HG02588 (cell line): ENCODE data around the gene SMTNL2.

Source experiments
- ATAC-seq: cut with Tn5 transposase; IDR thresholded peaks from one replicate; pipeline ENCODE4 v1.9.1; 2021; ENCODE audit warnings: mild to moderate bottlenecking, moderate library complexity; ENCODE audit not compliant: unreplicated experiment

Gene SMTNL2

DNA sequence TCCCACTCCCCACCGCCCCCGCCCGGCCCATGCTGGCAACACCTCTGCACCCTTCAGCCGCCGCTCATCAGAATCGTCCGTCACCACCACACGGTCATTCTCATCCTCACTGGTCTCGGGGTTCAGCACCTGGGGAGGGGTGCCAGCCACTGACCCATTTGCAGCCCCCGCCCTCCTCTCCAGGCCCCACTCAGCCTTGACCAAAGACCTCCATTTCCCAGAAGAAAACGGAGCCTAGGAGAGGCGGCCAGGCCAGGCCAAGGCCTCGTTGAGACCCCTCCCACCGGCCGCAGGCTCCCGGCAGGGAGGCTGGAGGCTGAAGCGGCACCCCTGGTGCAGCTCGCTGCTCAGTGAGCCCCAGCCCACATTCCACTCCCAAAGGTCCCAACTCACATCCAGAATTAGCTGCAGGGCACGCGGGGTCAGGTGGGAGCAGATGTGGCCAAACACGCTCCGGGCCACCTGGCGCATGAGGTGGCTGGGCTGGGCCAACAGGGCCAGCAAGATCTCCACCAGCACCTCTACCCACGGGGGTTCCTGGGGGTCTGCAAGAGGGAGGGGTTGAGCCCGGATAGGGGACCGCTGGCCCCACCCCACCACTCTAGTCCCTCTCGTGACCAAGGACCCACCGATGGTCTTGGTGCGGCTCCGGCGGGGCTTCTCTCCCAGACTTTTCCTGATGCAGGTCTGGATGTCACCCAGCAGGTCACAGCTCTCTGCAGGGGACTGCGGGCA, 38.9 kb upstream of the SMTNL2 start:
- ATAC-seq: no peak

DNA sequence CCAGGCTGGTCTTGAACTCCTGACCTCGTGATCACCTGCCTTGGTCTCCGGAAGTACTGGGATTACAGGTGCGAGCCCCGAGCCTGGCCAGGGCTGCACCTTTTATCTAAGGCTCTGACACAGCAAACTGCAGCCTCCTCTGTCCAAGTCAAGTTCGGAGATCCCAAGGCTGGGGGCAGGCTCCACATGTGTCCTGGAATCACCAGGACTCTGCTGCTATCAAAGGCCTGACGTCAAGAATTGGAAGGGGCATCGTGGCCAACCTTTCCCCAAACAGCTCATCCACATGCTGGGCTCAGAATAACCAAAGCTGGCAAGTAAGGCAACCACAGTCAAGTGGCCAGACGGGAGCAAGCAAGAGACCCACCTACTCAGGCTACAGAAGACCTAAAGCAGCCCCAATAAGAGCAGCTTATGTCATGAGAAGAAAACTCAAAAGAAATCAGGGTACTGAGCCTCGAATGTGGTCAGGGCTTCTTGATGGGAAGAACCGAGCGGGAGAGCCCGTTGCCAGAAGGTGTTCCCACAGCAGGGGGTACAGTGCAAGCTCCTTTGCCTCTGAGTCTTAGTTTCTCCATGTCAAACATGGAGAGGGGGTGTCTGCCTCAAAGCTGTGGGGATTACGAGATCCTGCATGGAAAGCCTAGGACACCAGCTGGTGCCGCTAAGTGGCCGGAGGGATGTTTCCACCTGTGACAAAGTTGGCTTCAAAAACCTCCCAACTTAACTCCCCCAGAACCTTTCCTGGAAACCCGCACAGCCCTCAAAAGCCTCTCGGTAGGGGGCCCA, 37.0 kb upstream of the SMTNL2 start:
- no peak for ATAC-seq

DNA sequence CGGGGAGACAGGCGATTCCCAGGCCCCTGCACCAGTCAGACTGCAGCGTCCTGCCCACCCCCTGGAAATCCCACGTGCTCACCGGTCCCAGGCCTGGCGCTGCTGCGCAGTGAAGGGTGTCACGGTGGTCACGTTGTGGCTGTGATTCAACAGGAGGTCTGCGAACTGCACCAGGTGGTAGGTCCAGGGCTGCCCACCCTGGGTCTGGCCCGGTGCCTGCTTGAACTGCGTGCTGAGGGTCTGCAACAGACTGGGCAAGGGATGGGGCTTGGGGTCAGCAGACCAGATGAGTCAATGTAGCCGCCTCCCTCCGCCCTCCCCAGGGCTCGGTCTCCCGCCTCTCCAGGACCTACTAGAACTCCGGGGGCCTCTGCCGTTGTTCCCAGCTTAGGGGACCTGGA, 36.3 kb upstream of the SMTNL2 start:
- ATAC-seq: no peak

DNA sequence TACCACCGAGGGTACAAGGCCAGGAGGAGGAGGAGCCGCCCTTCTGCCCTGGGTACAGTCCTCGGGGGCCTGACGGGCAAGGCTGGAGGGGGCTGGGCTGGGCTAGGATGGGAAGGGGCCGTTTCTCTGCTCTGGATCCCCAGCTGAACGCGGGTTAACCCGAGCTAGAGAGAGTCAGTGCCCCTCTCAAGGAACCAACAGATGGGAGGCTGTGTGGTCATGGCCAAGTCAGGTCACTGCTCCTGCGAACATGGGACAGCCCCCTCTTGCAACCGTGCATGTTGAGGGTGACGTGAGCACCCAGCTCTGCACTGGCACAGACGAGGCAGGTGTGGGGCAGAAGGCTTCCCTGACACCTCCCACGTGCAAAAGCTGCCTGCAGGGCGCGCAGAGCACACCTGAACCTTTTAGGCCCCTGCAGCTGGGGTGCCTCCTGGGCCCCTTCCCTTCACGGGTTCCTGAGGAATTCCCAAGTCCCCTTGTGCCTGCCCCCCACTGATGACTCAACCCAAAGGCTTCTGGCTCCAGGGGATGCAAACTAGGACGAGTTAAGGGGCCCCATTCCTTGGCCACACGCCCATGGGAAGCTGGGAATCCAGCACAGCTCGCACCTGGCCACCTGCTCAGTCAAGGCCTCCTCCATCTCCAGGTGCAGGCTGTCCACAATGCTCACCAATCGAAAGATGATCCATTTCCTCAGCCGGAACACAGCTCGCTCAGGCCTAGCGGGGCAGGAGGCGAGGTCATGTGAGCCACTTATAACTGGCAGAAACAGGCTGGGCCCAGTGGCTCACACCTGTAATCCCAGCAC, 35.4 kb upstream of the SMTNL2 start:
- no peak for ATAC-seq

GRCh38 chr17:4549781-4550533, 34.4 kb upstream of the SMTNL2 start:
- no peak for ATAC-seq

GRCh38 chr17:4550534-4551039, 33.7 kb upstream of the SMTNL2 start:
- no peak for ATAC-seq

DNA sequence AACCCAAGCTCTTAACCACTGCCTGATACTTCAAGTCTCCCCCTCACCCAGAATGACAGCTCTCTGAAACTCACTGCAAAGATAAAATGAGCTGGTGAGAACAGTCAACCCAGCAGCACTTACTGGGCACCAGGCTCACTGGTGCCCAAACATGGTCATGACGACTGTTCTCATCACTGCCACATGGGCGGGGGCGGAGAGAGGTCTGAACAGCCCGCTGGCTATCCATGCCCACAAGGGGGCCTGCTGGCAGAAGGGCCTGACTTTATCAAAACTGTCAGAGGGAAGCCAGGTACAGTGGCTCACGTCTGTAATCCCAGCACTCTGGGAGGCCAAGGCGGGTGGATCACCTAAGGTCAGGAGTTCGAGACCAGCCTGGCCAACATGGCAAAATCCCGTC, 33.2 kb upstream of the SMTNL2 start:
- ATAC-seq: no peak

DNA sequence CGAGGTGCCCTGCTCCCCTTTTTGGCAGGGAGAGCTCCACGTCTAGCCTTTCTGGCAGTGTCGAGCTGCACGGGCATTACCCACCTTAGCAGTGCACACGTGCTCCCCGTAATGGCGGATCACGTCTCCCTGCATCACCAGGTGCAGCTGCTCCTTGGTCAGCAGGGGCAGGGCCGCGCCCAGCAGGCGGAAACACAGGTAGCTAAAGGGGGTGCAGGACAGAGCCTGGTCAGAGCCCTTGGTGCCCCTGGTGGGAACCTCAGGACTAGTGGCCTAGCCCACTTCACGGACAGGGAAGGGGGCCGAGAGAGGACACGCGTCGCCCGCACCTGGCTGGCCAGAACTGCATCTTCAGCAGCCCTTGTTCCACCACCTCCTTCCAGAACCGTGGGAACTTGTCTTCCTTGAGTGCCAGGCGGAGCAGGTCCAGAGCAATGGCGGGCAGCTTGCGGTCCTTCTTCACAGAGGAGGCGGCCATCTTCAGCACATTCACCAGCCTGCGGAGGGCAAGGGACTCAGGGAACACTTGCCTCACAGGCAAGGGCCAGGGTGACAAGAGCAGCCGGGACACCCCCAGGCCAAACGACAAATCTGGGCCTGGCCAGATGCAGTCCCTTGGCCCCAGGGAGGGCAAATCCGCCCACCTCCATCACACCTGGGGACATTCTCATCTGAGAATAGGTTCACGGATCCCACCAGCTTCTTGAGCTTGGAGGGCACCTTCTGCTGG, 32.4 kb upstream of the SMTNL2 start:
- no peak for ATAC-seq

DNA sequence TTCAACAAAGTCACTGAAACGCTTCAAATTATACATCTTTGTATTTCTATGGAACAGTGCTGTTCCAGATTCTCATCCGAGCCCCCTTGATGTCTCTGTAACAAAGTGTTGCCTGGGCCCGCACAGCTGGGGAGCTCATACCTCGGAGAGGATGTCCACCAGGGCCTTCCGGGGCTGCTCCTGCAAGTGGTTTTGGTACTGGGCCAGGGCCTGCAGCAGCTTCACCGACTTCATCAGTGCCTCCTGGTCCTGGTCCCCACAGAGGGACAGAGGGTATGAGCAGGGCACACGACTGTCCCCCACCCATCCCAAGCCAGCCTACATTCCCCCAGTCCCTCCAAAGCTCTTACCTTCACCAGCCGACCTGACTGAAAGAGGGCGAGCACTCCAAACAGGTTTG, 30.7 kb upstream of the SMTNL2 start:
- no peak for ATAC-seq

DNA sequence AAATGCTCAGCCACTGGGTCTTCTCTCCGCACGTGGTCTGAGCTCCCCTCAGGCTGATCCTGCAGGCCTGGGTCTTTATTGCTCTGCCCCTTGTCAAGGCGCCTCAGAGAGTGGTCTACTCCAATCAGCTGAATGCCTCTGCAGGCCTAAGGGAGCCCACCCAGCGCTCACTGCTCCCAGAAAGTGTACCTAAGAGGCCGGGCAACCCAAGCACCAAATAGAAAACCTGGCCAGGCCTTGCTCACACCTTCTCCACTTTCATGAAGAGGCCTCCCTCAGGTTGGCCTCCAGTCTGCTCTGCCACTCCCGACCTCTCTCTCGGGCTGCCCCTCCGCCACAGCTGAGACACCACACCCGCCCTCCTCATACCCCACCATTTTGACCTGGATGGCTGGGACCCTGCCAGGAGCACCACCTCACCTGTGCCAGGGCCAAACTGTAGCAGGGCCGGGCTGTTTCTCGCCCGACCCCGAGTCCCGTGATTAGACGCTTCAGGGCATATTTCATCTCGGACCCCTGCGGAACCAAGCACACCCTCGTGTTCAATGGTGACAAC, 29.8 kb upstream of the SMTNL2 start:
- no peak for ATAC-seq

DNA sequence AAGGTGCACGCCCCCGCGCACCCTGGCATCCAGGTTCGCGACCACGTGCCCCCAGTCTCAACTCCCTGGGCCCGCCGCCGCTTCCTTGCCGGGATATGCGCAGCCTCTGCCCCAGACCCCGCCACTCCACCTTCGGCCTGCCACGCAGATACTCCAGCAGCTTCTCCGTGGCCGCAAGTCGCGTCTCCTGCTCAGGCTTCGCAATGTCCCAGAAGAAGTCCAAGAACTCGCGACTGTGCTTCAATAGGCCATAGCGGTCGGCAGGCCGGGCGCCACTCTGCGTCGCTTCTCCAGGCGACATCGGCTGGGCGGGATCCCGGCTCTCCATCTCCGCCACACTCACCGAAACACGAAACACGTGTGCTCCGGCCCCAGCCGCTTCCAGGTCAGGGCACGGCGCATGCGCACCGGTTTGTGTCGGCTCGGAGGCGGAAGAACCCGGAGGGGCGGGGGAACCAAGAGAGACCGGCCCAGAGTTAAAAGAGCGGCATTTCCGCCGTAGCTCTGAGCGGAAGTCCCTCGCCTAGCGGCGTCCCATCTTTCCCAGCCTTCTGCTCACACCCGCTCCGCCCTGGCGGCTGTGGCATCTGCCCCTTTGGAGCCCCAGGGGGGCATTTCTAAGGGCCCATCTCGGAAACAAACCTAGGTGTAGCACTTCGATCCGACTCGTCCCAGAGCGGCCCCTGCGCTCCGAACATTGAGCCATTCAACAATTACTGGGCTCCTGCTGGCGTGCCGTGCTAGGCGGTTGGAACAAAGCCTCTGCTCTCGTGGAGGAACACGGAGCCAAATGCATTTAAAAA, 29.1 kb upstream of the SMTNL2 start, which contains the start of gene MYBBP1A:
Gene MYBBP1A, minus strand, starts transcription at position 388 of the 803 bp plus-strand sequence. Its CDS starts 60 bp downstream, at position 328.
- peak; percentile 84 for ATAC-seq

DNA sequence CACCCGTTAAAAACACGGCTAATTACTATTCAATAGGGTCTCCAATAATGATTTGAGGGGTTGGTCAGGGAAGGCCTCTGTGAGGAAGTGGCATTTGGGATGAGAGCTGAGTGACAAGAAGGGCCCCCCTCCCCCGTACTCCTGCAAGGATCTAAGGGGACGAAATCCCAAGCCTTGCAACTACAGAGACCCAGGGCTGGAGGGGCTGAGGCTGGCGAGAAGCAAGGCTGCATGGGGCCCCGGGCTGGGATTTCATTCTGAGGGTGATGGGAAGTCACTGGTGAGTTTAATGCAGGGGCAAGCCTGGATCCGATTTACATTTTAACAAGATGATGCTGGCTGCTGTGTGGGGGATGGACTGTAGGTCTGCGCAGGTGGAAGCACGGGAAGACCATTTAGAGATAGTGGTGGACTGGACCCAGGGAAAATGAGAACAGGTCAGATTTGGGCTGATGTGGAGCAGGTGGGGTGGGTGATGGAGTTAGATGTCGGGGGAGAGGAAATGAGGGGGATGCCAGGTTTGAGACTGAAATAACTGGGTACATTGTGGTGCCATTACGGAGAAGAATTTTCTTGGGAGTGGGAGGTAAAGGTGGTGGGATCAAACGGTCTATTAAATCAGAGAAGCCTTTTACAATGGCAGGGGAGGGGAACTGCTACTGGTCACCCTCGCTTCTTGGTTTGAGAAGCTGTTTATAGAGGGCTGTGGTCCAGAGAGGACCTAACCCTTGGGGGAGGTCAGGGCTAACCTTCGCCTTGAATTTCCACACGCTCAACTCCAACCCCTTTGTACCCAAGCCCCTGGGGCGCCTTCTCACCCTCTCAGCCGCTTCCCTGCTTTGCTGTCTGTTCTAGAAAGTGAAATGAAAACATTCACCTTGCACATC, 28.2 kb upstream of the SMTNL2 start:
- ATAC-seq: no peak

- no peak for ATAC-seq
Measured at GRCh38 chr17:4556996-4557395, 27.3 kb upstream of the SMTNL2 start.

DNA sequence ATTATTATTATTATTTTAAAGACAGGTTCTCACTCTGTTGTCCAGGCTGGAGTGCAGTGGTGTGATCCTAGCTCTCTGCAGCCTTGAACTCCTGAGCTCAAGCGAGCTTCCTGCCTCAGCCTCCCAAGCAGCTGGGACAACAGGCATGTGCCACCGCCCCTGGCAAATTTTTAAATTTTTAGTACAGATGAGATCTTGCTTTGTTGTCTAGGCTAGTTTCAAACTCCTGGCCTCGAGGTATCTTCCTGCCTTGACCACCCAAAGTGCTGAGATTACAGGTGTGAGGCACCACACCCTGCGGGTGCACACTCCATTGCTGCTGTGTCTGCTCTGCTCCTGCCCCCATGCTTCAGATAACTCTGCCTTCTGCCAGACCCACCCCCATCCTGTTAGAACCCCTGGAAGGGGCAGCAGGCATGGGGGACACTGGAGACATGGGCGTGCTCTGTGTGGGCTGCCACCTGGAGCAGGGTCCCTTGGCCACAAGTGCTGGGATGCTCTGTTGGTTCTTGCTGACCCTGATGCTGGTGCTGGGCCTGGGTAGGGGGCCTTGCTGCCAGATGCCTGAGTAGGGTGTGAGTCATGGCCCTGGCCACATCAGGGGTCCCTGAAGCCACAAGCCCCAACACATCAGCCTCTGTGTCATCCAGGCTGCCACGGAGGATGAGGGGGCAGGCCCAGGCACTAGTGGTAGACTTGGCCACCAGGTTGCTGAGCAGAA, 26.5 kb upstream of the SMTNL2 start:
- no peak for ATAC-seq

DNA sequence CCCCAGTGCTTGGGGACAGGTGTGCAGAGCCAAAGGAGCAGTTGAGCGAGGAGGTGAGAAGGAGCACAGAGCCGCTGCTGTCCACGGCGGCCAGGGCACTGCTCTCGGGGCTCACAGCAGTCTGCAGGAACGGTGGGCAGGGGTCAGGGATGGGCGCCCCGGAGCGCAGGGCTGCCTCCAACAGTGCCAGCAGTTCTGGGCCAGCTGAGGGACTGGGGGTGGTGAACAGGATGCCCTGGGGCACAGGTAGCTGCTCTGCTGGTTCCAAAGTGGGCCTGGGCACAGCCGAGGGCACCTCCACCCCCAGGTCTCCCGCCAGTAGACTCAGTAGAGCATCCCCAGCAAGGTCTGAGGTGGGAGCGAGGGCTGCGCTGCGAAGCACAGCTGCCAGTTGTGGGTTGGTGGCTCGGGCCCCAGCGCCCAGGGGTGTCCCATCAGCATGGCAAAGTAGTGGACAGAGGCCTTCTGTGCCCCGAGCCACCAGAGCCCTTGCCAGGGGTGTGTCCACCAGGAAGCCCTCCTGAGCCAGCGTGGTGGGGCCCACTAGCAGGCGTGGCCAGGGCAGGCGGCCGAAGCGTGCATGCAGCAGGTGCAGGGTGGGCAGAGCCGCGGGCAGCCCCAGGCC, 25.9 kb upstream of the SMTNL2 start:
- ATAC-seq: no peak

DNA sequence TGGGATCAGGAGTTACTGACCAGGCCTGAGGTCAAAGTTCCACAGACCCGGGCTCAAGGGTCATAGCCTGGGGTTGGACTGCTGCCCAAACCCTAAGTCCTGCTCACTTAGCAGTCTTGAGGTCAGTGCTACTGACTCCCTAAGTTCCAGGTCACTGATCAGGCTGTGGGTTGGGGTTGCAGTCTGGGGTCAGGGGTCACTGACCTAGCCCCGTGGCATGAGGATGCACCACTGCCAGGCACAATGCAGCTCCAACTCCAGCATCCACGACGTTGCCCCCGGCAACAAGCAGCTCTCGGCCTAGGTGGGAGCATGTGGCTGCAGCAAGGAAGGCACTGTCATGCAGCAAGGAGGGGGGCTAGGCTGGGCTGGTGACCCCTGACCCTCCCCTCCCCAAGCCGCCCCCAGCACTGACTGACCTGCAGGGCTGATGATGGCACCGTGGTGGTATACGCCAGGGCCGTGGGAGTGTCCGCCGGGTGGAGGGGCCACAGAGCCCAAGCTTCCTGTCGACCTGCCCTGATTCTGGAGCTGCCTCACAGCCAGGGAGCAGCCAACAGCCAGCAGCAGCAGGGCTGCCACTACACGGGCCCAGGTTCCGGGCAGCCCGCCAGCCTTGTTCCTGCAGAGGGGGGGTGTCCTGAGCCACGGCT, 25.1 kb upstream of the SMTNL2 start:
- no peak for ATAC-seq
